ENCODE measurements around the gene MAP2K5.

GRCh38 chr15:67829647-67830504, 287.4 kb downstream of the MAP2K5 start:
- TF ChIP-seq CTCF (IDR thresholded peaks at IDR 0.05) (no peak), POLR2A (IDR thresholded peaks at IDR 0.05) (no peak)
